Measurements from ENCODE around the gene MMP3.

- TF ChIP-seq TCFL5 (CRISPR knock-in tag; conservative IDR thresholded peaks at IDR 0.05) (no peak), NCOR1 (IDR thresholded peaks at IDR 0.05) (no peak), L3MBTL2 (IDR thresholded peaks at IDR 0.05) (no peak), ERF (CRISPR knock-in tag; IDR thresholded peaks at IDR 0.05) (no peak), LCOR (CRISPR knock-in tag; IDR thresholded peaks at IDR 0.05) (no peak), GABPA (tag; conservative IDR thresholded peaks at IDR 0.05; ENCODE audit: low read depth) (no peak), THAP7 (CRISPR knock-in tag; IDR thresholded peaks at IDR 0.05) (no peak), CREB3L1 (IDR thresholded peaks at IDR 0.05; ENCODE audit: borderline replicate concordance, low read depth) (no peak), CTBP1 (IDR thresholded peaks at IDR 0.05; ENCODE audit: borderline replicate concordance) (no peak), TEAD4 (IDR thresholded peaks at IDR 0.05; ENCODE audit: low read length) (no peak), TEAD4 (CRISPR knock-in tag; IDR thresholded peaks at IDR 0.05; ENCODE audit: borderline replicate concordance) (no peak), TAF1 (IDR thresholded peaks at IDR 0.05; ENCODE audit: control insufficient read depth, extremely low read depth, insufficient read depth, low read length, severe bottlenecking) (no peak)
- TF ChIP-seq, protein P1, sequence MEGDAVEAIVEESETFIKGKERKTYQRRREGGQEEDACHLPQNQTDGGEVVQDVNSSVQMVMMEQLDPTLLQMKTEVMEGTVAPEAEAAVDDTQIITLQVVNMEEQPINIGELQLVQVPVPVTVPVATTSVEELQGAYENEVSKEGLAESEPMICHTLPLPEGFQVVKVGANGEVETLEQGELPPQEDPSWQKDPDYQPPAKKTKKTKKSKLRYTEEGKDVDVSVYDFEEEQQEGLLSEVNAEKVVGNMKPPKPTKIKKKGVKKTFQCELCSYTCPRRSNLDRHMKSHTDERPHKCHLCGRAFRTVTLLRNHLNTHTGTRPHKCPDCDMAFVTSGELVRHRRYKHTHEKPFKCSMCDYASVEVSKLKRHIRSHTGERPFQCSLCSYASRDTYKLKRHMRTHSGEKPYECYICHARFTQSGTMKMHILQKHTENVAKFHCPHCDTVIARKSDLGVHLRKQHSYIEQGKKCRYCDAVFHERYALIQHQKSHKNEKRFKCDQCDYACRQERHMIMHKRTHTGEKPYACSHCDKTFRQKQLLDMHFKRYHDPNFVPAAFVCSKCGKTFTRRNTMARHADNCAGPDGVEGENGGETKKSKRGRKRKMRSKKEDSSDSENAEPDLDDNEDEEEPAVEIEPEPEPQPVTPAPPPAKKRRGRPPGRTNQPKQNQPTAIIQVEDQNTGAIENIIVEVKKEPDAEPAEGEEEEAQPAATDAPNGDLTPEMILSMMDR (IDR thresholded peaks at IDR 0.05 in 2 of 3, conservative IDR thresholded peaks at IDR 0.05 in 1 of 3; ENCODE audit: insufficient read depth in 2 of 3, low read depth in 1 of 3, low read length in 3 of 3), result no peak
- TF ChIP-seq, protein P2, sequence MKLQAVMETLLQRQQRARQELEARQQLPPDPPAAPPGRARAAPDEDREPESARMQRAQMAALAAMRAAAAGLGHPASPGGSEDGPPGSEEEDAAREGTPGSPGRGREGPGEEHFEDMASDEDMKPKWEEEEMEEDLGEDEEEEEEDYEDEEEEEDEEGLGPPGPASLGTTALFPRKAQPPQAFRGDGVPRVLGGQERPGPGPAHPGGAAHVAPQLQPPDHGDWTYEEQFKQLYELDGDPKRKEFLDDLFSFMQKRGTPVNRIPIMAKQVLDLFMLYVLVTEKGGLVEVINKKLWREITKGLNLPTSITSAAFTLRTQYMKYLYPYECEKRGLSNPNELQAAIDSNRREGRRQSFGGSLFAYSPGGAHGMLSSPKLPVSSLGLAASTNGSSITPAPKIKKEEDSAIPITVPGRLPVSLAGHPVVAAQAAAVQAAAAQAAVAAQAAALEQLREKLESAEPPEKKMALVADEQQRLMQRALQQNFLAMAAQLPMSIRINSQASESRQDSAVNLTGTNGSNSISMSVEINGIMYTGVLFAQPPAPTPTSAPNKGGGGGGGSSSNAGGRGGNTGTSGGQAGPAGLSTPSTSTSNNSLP (IDR thresholded peaks at IDR 0.05; ENCODE audit: borderline replicate concordance, low read depth, low read length), result no peak
- TF ChIP-seq, protein P3, sequence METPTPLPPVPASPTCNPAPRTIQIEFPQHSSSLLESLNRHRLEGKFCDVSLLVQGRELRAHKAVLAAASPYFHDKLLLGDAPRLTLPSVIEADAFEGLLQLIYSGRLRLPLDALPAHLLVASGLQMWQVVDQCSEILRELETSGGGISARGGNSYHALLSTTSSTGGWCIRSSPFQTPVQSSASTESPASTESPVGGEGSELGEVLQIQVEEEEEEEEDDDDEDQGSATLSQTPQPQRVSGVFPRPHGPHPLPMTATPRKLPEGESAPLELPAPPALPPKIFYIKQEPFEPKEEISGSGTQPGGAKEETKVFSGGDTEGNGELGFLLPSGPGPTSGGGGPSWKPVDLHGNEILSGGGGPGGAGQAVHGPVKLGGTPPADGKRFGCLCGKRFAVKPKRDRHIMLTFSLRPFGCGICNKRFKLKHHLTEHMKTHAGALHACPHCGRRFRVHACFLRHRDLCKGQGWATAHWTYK (CRISPR knock-in tag; IDR thresholded peaks at IDR 0.05), result no peak
Observed at GRCh38 chr11:102886999-102887398, 43.6 kb upstream of the MMP3 start.
